Esophagus squamous epithelium (tissue), 5 donors: ENCODE measurements around the gene CLEC3B. TPM values are rescaled to one million over a fixed set of nuclear protein-coding genes. Genes with fewer than 3 reads are reported as not detected.

Experiments
- DNase-seq: peaks from one replicate; lab custom pipeline; 2025; lab: John Stamatoyannopoulos, UW
- H3K27ac ChIP-seq, 4 donors: fragments of 200-600 bp; sonication (generic); one replicate each; pipeline ENCODE4 v1.5.1; 2016 to 2019; ENCODE audit warnings: mild to moderate bottlenecking in 1 of 4
- H3K27me3 ChIP-seq, 4 donors: fragments of 200-600 bp; sonication (generic); 1 replicate in 3 of 4; 2 replicates in 1 of 4; pipeline versions ENCODE4 v1.5.1 to v1.6.0; 2017 to 2021; ENCODE audit warnings: antibody characterized with exemption in 1 of 4
- H3K36me3 ChIP-seq, 3 donors: fragments of 200-600 bp; sonication (generic); one replicate each; pipeline ENCODE4 v1.5.1; 2016 to 2019
- H3K4me1 ChIP-seq, 3 donors: fragments of 200-600 bp; sonication (generic); one replicate each; pipeline ENCODE4 v1.5.1; 2017 to 2019
- H3K4me3 ChIP-seq, 4 donors: fragments of 200-600 bp; sonication (generic); 1 replicate in 3 of 4; 2 replicates in 1 of 4; pipeline ENCODE4 v1.5.1; 2016 to 2019; ENCODE audit warnings: mild to moderate bottlenecking in 2 of 4, moderate library complexity in 1 of 4
- H3K9me3 ChIP-seq, 3 donors: fragments of 200-600 bp; sonication (generic); one replicate each; pipeline ENCODE4 v1.5.1; 2016 to 2019
- POLR2A ChIP-seq, 4 donors: fragments of 450-650 bp; IDR thresholded peaks; one replicate each; pipeline ENCODE4 v1.6.1; 2017; ENCODE audit warnings: antibody characterized with exemption in 4 of 4, mild to moderate bottlenecking in 4 of 4, moderate library complexity in 3 of 4
- WGBS, 2 donors: methylation state at CpG; one replicate each; pipeline ENCODE4 v1.1.5; 2018; 5-methylcytosine and 5-hydroxymethylcytosine counted together
- intact Hi-C: fragments of 100-400 bp; cut with DNase I; formaldehyde crosslinking; loops from one replicate; pipeline ENCODE4 v1.15.0; 2022
- total RNA-seq, 4 donors: library from RNA; depleted of rRNA; stranded (reverse); fragments of >200 nt; gene quantifications; one replicate each; pipeline ENCODE4 v1.1.0, GENCODE V29; 2016
- TF ChIP-seq, protein P1 (sequence below), 6 experiments: fragments of 450-650 bp in 4 of 6; fragments of 200-600 bp in 2 of 6; sonication (generic) in 2 of 6; IDR thresholded peaks; one replicate each; pipeline ENCODE4 v1.5.1; 2016 to 2019; ENCODE audit warnings: antibody characterized with exemption in 6 of 6, mild to moderate bottlenecking in 4 of 6, moderate library complexity in 4 of 6
- donor health status: DM: yes; HTN: yes; CAD: no.

Gene CLEC3B
- total RNA-seq, 4 donors from 2014 or later: 4.3 to 28.8 (median 6.9) TPM

DNA sequence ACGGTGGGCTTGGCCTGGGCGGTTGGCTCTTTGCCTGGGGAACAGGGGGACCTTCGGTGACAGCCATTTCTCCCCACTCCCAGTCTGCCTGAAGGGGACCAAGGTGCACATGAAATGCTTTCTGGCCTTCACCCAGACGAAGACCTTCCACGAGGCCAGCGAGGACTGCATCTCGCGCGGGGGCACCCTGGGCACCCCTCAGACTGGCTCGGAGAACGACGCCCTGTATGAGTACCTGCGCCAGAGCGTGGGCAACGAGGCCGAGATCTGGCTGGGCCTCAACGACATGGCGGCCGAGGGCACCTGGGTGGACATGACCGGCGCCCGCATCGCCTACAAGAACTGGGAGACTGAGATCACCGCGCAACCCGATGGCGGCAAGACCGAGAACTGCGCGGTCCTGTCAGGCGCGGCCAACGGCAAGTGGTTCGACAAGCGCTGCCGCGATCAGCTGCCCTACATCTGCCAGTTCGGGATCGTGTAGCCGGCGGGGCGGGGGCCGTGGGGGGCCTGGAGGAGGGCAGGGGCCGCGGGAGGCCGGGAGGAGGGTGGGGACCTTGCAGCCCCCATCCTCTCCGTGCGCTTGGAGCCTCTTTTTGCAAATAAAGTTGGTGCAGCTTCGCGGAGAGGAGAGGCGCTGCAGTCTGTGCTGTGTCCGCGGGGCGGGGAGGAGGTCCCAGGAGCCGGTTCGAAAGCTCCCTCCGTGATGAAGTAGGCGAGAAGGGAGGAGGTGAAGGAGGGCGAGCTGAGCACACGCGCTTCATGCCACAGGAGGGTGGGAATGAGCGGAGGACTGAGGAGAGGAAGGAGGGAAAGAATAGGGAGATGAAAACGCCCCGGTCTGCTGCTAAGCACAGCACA, 9.6 kb downstream of the CLEC3B start:
- peaks cover 11 to 53% (median 40%) of the 10 kb centered on the region in 3 donors for H3K4me1 ChIP-seq
- DNase-seq: no peak
- 12 to 31% methylated on average over 19 to 23 of the region's 64 CpGs for WGBS, 2 donors

DNA sequence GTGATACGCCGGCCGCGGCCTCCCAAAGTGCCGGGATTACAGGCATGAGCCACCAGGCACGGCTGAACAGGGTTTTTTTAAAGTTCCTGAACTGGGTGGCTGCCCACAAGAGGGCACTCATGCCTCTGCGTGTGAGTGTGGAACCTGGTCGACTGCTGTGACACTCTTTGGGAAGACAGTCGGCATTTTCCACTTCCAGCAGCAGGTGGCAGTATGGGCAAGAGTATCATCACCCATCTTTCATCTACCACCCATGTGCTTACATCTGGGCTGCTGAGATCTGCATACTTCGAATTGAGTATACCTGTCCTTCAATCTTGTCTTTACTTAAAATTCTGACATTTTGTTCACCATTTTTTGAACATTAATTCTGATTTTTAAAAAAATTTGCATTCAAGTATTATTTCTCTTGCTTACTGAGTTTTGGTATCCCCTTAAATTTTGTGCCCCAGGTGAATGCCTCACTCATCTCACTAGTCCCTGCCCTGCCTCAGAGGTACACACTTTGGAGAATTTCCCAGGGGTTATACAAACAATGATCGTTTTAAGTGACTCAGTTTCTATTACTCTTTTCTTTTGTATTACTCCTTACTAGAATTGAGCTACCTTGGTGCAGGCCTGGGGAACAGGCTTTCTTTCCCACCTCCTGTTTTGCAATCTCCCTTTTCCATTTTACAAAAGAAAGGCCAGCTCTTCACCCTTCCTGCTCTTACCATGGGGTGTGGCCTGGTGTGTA, 11.8 kb downstream of the CLEC3B start:
- H3K27ac ChIP-seq: peak overlapping the region in 3 of 4 donors; percentile 34 to 60 (median 57)
- peaks cover 11 to 58% (median 50%) of the 10 kb centered on the region in 3 donors for H3K4me1 ChIP-seq
- H3K27me3 ChIP-seq: peaks cover 0 to 14% (median 0%) of the 10 kb centered on the region in 4 donors
- TF ChIP-seq, protein P1, sequence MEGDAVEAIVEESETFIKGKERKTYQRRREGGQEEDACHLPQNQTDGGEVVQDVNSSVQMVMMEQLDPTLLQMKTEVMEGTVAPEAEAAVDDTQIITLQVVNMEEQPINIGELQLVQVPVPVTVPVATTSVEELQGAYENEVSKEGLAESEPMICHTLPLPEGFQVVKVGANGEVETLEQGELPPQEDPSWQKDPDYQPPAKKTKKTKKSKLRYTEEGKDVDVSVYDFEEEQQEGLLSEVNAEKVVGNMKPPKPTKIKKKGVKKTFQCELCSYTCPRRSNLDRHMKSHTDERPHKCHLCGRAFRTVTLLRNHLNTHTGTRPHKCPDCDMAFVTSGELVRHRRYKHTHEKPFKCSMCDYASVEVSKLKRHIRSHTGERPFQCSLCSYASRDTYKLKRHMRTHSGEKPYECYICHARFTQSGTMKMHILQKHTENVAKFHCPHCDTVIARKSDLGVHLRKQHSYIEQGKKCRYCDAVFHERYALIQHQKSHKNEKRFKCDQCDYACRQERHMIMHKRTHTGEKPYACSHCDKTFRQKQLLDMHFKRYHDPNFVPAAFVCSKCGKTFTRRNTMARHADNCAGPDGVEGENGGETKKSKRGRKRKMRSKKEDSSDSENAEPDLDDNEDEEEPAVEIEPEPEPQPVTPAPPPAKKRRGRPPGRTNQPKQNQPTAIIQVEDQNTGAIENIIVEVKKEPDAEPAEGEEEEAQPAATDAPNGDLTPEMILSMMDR (IDR thresholded peaks at IDR 0.05): peak; percentile 87 to 99 (median 98)
- TF ChIP-seq POLR2A (IDR thresholded peaks at IDR 0.05): no peak
- peak overlapping the region in 1 of 4 donors; percentile 45 for H3K4me3 ChIP-seq
- H3K9me3 ChIP-seq: no peaks in the 10 kb centered on the region
- intact Hi-C loops: loop anchor here (5.0 to 10.0 kb wide), 3 partner anchors 123 to 627 kb away; no protein-coding TSS in a partner anchor
- 0 to 1% methylated on average over 10 to 11 of the region's 11 CpGs for WGBS, 2 donors
- H3K36me3 ChIP-seq: no peaks in the 10 kb centered on the region
- peak; percentile 61 for DNase-seq

More for the DNA sequence above, 9.6 kb downstream of the CLEC3B start:
- Histone ChIP-seq H3K9me3 (no peaks in the 10 kb centered on the region), H3K4me3 (peak overlapping the region; percentile 15 to 49 (median 44)), H3K36me3 (no peaks in the 10 kb centered on the region), H3K27me3 (peaks cover 0 to 14% (median 0%) of the 10 kb centered on the region in 4 donors), H3K27ac (peak overlapping the region; percentile 4 to 86 (median 58))
- TF ChIP-seq, protein P1 (IDR thresholded peaks at IDR 0.05): peak in 2 of 6 experiments; percentile 2
- no peak for TF ChIP-seq POLR2A (IDR thresholded peaks at IDR 0.05)
- intact Hi-C loops: loop anchor here (5.0 to 10.0 kb wide), 3 partner anchors 121 to 629 kb away; no protein-coding TSS in a partner anchor

DNA sequence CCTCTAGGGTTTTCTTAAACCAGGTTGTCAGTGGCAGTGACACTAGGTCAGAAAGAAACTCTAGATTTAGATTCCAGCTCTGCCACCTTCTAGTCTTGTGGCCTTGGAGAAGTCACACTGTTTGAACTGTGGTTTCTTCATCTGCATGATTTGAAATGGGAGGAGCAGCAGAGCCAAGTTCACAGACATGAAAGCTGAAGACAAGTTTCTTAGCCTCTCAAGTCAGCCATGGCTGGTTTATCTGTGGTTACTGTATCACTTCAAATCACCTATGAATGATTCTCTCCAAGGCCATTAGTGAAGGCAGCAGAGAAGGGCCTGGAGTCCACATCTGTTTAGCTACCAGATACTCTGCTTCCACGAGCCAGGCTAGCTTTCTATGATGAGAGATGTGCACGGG, 15.6 kb downstream of the CLEC3B start:
- DNase-seq: no peak
- Histone ChIP-seq H3K9me3 (no peaks in the 10 kb centered on the region), H3K4me1 (peaks cover 0 to 39% (median 36%) of the 10 kb centered on the region in 3 donors), H3K27ac (no peak overlapping the region), H3K4me3 (no peak overlapping the region), H3K36me3 (no peaks in the 10 kb centered on the region), H3K27me3 (peaks cover 0 to 4% (median 0%) of the 10 kb centered on the region in 4 donors)
- TF ChIP-seq, protein P1 (IDR thresholded peaks at IDR 0.05): no peak
- no peak for TF ChIP-seq POLR2A (IDR thresholded peaks at IDR 0.05)
- intact Hi-C loops: loop anchor here (5.0 kb wide), 1 partner anchor 171 kb away; no protein-coding TSS in a partner anchor
- WGBS, 2 donors: 79% methylated on average over 2 of the region's 2 CpGs; no CpG with 5 or more reads in 1 of the 2 donors

DNA sequence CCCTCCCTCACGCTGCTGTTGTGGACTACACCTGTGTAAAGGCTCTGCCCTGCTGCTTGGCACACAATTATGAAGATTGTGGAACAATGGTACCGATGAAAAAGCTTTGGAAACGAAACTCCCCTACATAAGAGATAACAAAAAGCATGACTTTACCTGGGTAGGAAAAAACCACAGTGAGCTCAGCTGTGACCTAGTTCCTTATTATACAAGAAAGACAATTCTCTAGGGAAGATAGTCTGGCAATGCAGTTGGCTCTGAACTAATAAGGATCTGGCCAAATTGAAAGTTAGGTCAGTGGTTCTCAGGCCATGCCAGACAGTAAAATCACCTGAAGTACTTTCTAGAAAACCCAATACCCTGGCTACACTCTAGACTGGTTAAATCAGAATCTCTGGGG, 16.1 kb downstream of the CLEC3B start:
- Histone ChIP-seq H3K4me3 (no peak overlapping the region), H3K4me1 (peaks cover 0 to 34% (median 31%) of the 10 kb centered on the region in 3 donors), H3K9me3 (no peaks in the 10 kb centered on the region), H3K36me3 (no peaks in the 10 kb centered on the region), H3K27ac (no peak overlapping the region), H3K27me3 (no peaks in the 10 kb centered on the region)
- intact Hi-C loops: loop anchor here (5.0 kb wide), 1 partner anchor 170 kb away; no protein-coding TSS in a partner anchor
- no peak for TF ChIP-seq POLR2A (IDR thresholded peaks at IDR 0.05)
- TF ChIP-seq, protein P1 (IDR thresholded peaks at IDR 0.05): no peak
- DNase-seq: no peak
- 31 to 83% methylated on average over 2 to 3 of the region's 3 CpGs for WGBS, 2 donors
